ENCODE results near the gene SKAP1.

- no peak for TF ChIP-seq CTCF (conservative IDR thresholded peaks at IDR 0.05 in 1 of 2, IDR thresholded peaks at IDR 0.05 in 1 of 2; ENCODE audit: low read depth in 1 of 2, low read length in 2 of 2)
- no peak for TF ChIP-seq EZH2 (IDR thresholded peaks at IDR 0.05; ENCODE audit: low read length, missing control alignments)
Measured at GRCh38 chr17:48477221-48477620, 47.2 kb upstream of the SKAP1 start.
